ENCODE measurements around the gene EPHA6.

GRCh38 chr3:97102641-97103040 is 288.2 kb downstream of the EPHA6 start:
- no peak for TF ChIP-seq POLR2A (IDR thresholded peaks at IDR 0.05)
- no peak for TF ChIP-seq EP300 (IDR thresholded peaks at IDR 0.05)
- no peak for TF ChIP-seq CTCF (IDR thresholded peaks at IDR 0.05)
